Neural cell (in vitro differentiated cells): Measurements from ENCODE around the gene RPL9. TPM values are rescaled to one million over a fixed set of nuclear protein-coding genes. Genes with fewer than 3 reads are reported as not detected.

Source experiments
- H2AFZ ChIP-seq: fragments of 200-600, 300-800 bp; sonication (generic), shearing (Covaris generic); 2 replicates; pipeline ENCODE4 v1.6.0; 2014; ENCODE audit warnings: low read depth, mild to moderate bottlenecking, antibody characterized with exemption, low read length, moderate library complexity
- H3F3A ChIP-seq: fragments of 200-600 bp; shearing (Covaris generic); 2 replicates; pipeline ENCODE4 v1.6.1; 2016; ENCODE audit warnings: mild to moderate bottlenecking, moderate library complexity, mixed read lengths, antibody characterized with exemption, low read length; ENCODE audit not compliant: insufficient read depth, poor library complexity, severe bottlenecking
- H3K27ac ChIP-seq: fragments of 200-600, 300-800 bp; sonication (generic), shearing (Covaris generic); 2 replicates; pipeline ENCODE4 v1.5.1; 2014; ENCODE audit warnings: mild to moderate bottlenecking, low read length, moderate library complexity
- H3K27me3 ChIP-seq: fragments of 300-800, 200-600 bp; sonication (generic), shearing (Covaris generic); 2 replicates; pipeline ENCODE4 v1.6.0; 2014; ENCODE audit warnings: mild to moderate bottlenecking, low read depth, low read length, moderate library complexity; ENCODE audit not compliant: insufficient read depth
- H3K36me3 ChIP-seq: fragments of 300-800, 200-600 bp; sonication (generic), shearing (Covaris generic); 2 replicates; pipeline ENCODE4 v1.5.1; 2014; ENCODE audit warnings: mild to moderate bottlenecking, antibody characterized with exemption, low read length, moderate library complexity; ENCODE audit not compliant: insufficient read depth
- H3K4me2 ChIP-seq: fragments of 300-800, 200-600 bp; sonication (generic), shearing (Covaris generic); 2 replicates; pipeline ENCODE4 v1.6.0; 2014; ENCODE audit warnings: mild to moderate bottlenecking, low read length
- H3K4me3 ChIP-seq: fragments of 300-800, 200-600 bp; sonication (generic), shearing (Covaris generic); 2 replicates; pipeline ENCODE4 v1.5.1; 2014; ENCODE audit warnings: mild to moderate bottlenecking, low read length, moderate library complexity
- H3K79me2 ChIP-seq: fragments of 200-600 bp; shearing (Covaris generic); replicated peaks from 2 replicates; pipeline ENCODE4 v1.6.0; 2014; ENCODE audit warnings: mild to moderate bottlenecking, low read length, moderate library complexity; ENCODE audit not compliant: insufficient read depth
- H3K9ac ChIP-seq: fragments of 300-800, 200-600 bp; sonication (generic), shearing (Covaris generic); 2 replicates; pipeline ENCODE4 v1.6.1; 2016; ENCODE audit warnings: mild to moderate bottlenecking, low read length, mixed read lengths
- H3K9me2 ChIP-seq: fragments of 200-600 bp; shearing (Covaris generic); 2 replicates; pipeline ENCODE4 v1.6.1; 2016; ENCODE audit warnings: mild to moderate bottlenecking, low read length, mixed read lengths; ENCODE audit not compliant: insufficient read depth
- H3K9me3 ChIP-seq: fragments of 200-600, 300-800 bp; sonication (generic), shearing (Covaris generic); 2 replicates; pipeline ENCODE4 v1.6.1; 2016; ENCODE audit warnings: mild to moderate bottlenecking, mixed run types, low read length, moderate library complexity, mixed read lengths
- H4K20me1 ChIP-seq: fragments of 200-600 bp; shearing (Covaris generic); 2 replicates; pipeline ENCODE4 v1.6.1; 2016; ENCODE audit warnings: mild to moderate bottlenecking, mixed run types; ENCODE audit not compliant: insufficient read depth
- CTCF ChIP-seq: fragments of 450-650 bp; IDR thresholded peaks from 2 replicates; pipeline ENCODE4 v1.5.1; 2014; ENCODE audit warnings: antibody characterized with exemption, mild to moderate bottlenecking, moderate library complexity; ENCODE audit not compliant: poor library complexity, severe bottlenecking
- POLR2AphosphoS5 ChIP-seq: IDR thresholded peaks from 2 replicates; pipeline ENCODE4 v1.6.1; 2012
- RAD21 ChIP-seq: fragments of 450-650 bp; conservative IDR thresholded peaks from 2 replicates; pipeline ENCODE4 v1.6.1; 2014; ENCODE audit warnings: antibody characterized with exemption, mild to moderate bottlenecking, moderate library complexity
- REST ChIP-seq: IDR thresholded peaks from 2 replicates; pipeline ENCODE4 v1.6.1; 2012; ENCODE audit warnings: borderline replicate concordance
- SMC3 ChIP-seq: fragments of 450-650 bp; conservative IDR thresholded peaks from 2 replicates; pipeline ENCODE4 v1.6.1; 2014; ENCODE audit warnings: antibody characterized with exemption, mild to moderate bottlenecking, moderate library complexity; ENCODE audit not compliant: poor library complexity
- polyA plus RNA-seq: library from polyadenylated mRNA; depleted of rRNA; stranded (reverse); fragments of >200 nt; gene quantifications from 2 replicates; pipeline ENCODE4 v1.2.3, GENCODE V29; 2014

The RPL9 gene
- polyA plus RNA-seq, 1 donor from 2014 or later, result 5,676 TPM

GRCh38 chr4:39467464-39467863 is 8.7 kb upstream of the RPL9 start:
- Histone ChIP-seq H3K4me3 (no peak overlapping the region), H3K27ac (no peak overlapping the region), H3K4me2 (no peak overlapping the region), H2AFZ (no peak overlapping the region), H3K9me2 (no peaks in the 10 kb centered on the region), H3K79me2 (no peaks in the 10 kb centered on the region), H3K9me3 (no peaks in the 10 kb centered on the region), H3K27me3 (no peaks in the 10 kb centered on the region), H3F3A (no peaks in the 10 kb centered on the region), H4K20me1 (no peaks in the 10 kb centered on the region), H3K36me3 (peaks cover 7% of the 10 kb centered on the region), H3K9ac (no peak overlapping the region)
- TF ChIP-seq CTCF (no peak), POLR2AphosphoS5 (no peak), RAD21 (no peak), REST (no peak), SMC3 (no peak)

- Histone ChIP-seq H2AFZ (no peak overlapping the region), H3K9me3 (no peaks in the 10 kb centered on the region), H3K4me3 (no peak overlapping the region), H3K9ac (no peak overlapping the region), H3K27ac (no peak overlapping the region), H3K4me2 (no peak overlapping the region), H3K79me2 (no peaks in the 10 kb centered on the region), H3F3A (no peaks in the 10 kb centered on the region), H3K27me3 (no peaks in the 10 kb centered on the region), H3K36me3 (peaks cover 7% of the 10 kb centered on the region), H3K9me2 (no peaks in the 10 kb centered on the region), H4K20me1 (no peaks in the 10 kb centered on the region)
- TF ChIP-seq REST, result no peak
Measured at GRCh38 chr4:39466747-39467146, 8.0 kb upstream of the RPL9 start.
